Keratinocyte (primary cell): ENCODE measurements around the gene RNF8. TPM values are rescaled to one million over a fixed set of nuclear protein-coding genes. Genes with fewer than 3 reads are reported as not detected.
"Not testable (repeated sequence)": the region's sequence is repeated elsewhere in the genome, so short reads cannot be mapped to it uniquely, and the experiment has no call there.

Experiments used
- DNase-seq: peaks from one replicate; pipeline ENCODE4 v3.0.0-alpha.2; 2011; ENCODE audit warnings: low read depth, missing footprints, low spot score
- FAIRE-seq: peaks from 2 replicates; lab custom pipeline; 2011; peaks lifted over from hg19 to GRCh38; lab: Jason Lieb, UNC
- H2AFZ ChIP-seq: 2 replicates; pipeline ENCODE4 v1.6.0; 2012; ENCODE audit warnings: low read length, control low read depth, inconsistent platforms; ENCODE audit not compliant: control insufficient read depth
- H3K27ac ChIP-seq: 2 replicates; pipeline ENCODE4 v1.5.1; 2011; ENCODE audit warnings: low read length; ENCODE audit not compliant: control insufficient read depth, insufficient read depth
- H3K27me3 ChIP-seq: 3 replicates; pipeline ENCODE4 v1.6.0; 2011; ENCODE audit warnings: low read length; ENCODE audit not compliant: control insufficient read depth, insufficient read depth; ENCODE audit errors: extremely low read depth
- H3K36me3 ChIP-seq, 2 experiments: 2 replicates in 1 of 2; 3 replicates in 1 of 2; pipeline ENCODE4 v1.5.1; 2011; ENCODE audit warnings: low read length in 2 of 2, mild to moderate bottlenecking in 1 of 2; ENCODE audit not compliant: control insufficient read depth in 2 of 2, insufficient read depth in 2 of 2; ENCODE audit errors: extremely low read depth in 1 of 2
- H3K4me1 ChIP-seq: 3 replicates; pipeline ENCODE4 v1.5.1; 2011; ENCODE audit warnings: low read length; ENCODE audit not compliant: control insufficient read depth, insufficient read depth; ENCODE audit errors: extremely low read depth
- H3K4me2 ChIP-seq: 3 replicates; pipeline ENCODE4 v1.6.0; 2011; ENCODE audit warnings: low read depth, low read length; ENCODE audit not compliant: control insufficient read depth, insufficient read depth; ENCODE audit errors: extremely low read depth
- H3K4me3 ChIP-seq, 3 experiments: fragments of 200-600 bp in 1 of 3; sonication (generic) in 1 of 3; 2 replicates in 2 of 3; 3 replicates in 1 of 3; pipeline ENCODE4 v1.5.1; 2011 to 2016; ENCODE audit warnings: low read length in 3 of 3, mild to moderate bottlenecking in 3 of 3, control low read depth in 2 of 3, inconsistent platforms in 1 of 3, low read depth in 1 of 3, mixed read lengths in 1 of 3, mixed run types in 1 of 3, moderate library complexity in 1 of 3; ENCODE audit not compliant: control insufficient read depth in 2 of 3, insufficient read depth in 2 of 3; ENCODE audit errors: extremely low read depth in 1 of 3
- H3K79me2 ChIP-seq: 2 replicates; pipeline ENCODE4 v1.6.0; 2012; ENCODE audit warnings: low read length; ENCODE audit not compliant: control insufficient read depth, insufficient read depth
- H3K9ac ChIP-seq: 3 replicates; pipeline ENCODE4 v1.6.0; 2011; ENCODE audit warnings: low read length; ENCODE audit not compliant: control insufficient read depth, insufficient read depth; ENCODE audit errors: extremely low read depth
- H3K9me1 ChIP-seq: 3 replicates; pipeline ENCODE4 v1.6.0; 2011; ENCODE audit warnings: low read length; ENCODE audit not compliant: control insufficient read depth, insufficient read depth; ENCODE audit errors: extremely low read depth
- H3K9me3 ChIP-seq: 2 replicates; pipeline ENCODE4 v1.5.1; 2012; ENCODE audit warnings: low read depth, low read length; ENCODE audit not compliant: control insufficient read depth
- H4K20me1 ChIP-seq: 3 replicates; pipeline ENCODE4 v1.6.0; 2011; ENCODE audit warnings: low read length; ENCODE audit not compliant: control insufficient read depth, insufficient read depth; ENCODE audit errors: extremely low read depth
- CTCF ChIP-seq, 3 experiments: IDR thresholded peaks in 1 of 3; conservative IDR thresholded peaks in 1 of 3; optimal IDR thresholded peaks in 1 of 3; 2 replicates in 2 of 3; 3 replicates in 1 of 3; pipeline versions ENCODE3 to v1.5.1; 2011; ENCODE audit warnings: low read length in 3 of 3, mild to moderate bottlenecking in 3 of 3, moderate library complexity in 2 of 3, control low read depth in 1 of 3, inconsistent platforms in 1 of 3; ENCODE audit not compliant: insufficient read depth in 2 of 3; ENCODE audit errors: extremely low read depth in 1 of 3
- EZH2 ChIP-seq: IDR thresholded peaks from one replicate; pipeline ENCODE4 v1.6.1; 2012; ENCODE audit warnings: inconsistent platforms, mild to moderate bottlenecking, low read length, moderate library complexity
- dilution Hi-C: fragments of 300-500 bp; cut with MboI; formaldehyde crosslinking; loops from one replicate; pipeline ENCODE4 v1.7.0; 2020; ENCODE audit warnings: low sequenced_read_pairs; ENCODE audit not compliant: extremely low pct_ligation_motif_present
- polyA plus RNA-seq, 5 experiments: library from polyadenylated mRNA; depleted of rRNA in 3 of 5; stranded (reverse) in 3 of 5; stranded (forward) in 1 of 5; unstranded in 1 of 5; fragments of >200 nt; gene quantifications; 1 replicate in 1 of 5; 2 replicates in 3 of 5; 3 replicates in 1 of 5; pipeline versions ENCODE4 v1.2.1 to v1.2.3, GENCODE V29; 2011 to 2012; ENCODE audit warnings: missing spikeins in 2 of 5, low read depth in 1 of 5, low replicate concordance in 1 of 5

RNF8 gene
- polyA plus RNA-seq, 1 donor (not counting 4 experiments of a cell fraction or from before 2014, with no cell fraction given), result 34.5 TPM

DNA sequence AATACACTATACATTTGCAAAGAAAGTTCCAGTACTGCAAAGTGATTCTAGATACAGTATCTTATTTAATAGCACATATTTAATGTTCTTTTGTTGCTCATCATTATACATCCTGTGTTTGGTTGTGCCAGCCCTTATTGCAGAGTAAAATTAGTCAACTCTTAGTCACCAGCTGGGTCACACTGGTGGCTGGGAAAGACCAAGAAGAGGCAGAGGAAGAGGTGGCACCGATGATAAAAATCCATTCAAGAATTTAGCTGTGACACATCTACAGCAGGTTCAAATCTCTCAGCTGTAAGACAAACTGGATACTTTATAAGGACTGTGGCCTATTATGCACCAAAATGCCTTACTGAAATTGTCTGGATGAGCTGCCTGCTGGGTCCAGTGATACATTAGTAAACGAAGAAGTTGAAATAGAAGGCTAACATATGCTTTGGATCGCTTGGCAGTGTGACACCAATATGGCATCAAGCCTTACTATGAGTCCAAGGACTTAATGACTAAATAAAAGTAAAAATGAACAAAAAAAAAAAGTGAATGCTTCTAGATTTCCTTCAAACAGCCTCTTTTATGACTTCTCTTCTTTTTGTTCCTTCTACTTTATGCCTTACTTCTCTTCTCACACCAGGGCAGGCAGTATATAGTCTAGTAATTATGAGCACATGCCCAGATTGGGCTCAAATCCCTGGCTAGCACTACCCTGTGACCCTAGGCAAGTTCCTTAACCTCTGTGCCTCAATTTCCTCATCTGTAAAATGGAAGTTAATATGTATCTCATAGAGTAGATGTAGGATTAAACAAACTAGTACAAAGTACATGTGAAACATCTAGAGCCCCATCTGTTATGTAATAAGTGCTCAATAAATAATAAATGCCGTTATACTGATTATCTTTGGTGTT is 29.4 kb upstream of the RNF8 start:
- Histone ChIP-seq H3K36me3 (peaks cover 6 to 7% of the 10 kb centered on the region in 2 experiments), H2AFZ (no peak overlapping the region), H3K4me2 (no peak overlapping the region), H3K79me2 (no peaks in the 10 kb centered on the region), H3K4me1 (peaks cover 12% of the 10 kb centered on the region), H3K27me3 (no peaks in the 10 kb centered on the region), H3K27ac (no peak overlapping the region), H3K9me3 (no peaks in the 10 kb centered on the region), H4K20me1 (no peaks in the 10 kb centered on the region), H3K4me3 (no peak overlapping the region), H3K9me1 (no peaks in the 10 kb centered on the region), H3K9ac (no peak overlapping the region)
- FAIRE-seq (no peak), DNase-seq (peak; percentile 19)
- TF ChIP-seq EZH2, result no peak
- no peak for TF ChIP-seq CTCF (optimal IDR thresholded peaks at IDR 0.05 in 1 of 3, IDR thresholded peaks at IDR 0.05 in 1 of 3, conservative IDR thresholded peaks at IDR 0.05 in 1 of 3; ENCODE audit: extremely low read depth in 1 of 3, insufficient read depth in 2 of 3, low read length in 3 of 3)
- dilution Hi-C loops, result no loop called here

DNA sequence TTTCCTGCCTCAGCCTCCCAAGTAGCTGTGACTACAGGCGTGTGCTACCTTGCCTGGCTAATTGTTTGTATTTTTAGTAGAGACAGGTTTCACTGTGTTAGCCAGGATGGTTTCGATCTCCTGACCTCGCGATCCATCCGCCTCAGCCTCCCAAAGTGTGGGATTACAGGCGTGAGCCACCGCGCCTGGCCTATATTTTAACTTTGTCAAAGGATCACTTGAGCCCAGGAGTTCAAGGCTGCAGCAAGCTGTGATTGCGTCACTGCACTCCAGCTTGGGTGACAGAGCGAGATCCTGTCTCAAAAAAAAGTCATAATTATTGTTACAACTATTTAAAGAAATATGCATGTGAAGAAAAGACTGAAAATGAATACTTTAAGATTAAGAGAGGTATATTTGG is 23.4 kb upstream of the RNF8 start:
- H3K4me1 ChIP-seq, FAIRE-seq, H3K27me3 ChIP-seq, H3K4me2 ChIP-seq, H4K20me1 ChIP-seq, H2AFZ ChIP-seq, dilution Hi-C loops, H3K4me3 ChIP-seq, H3K9ac ChIP-seq, H3K9me1 ChIP-seq, DNase-seq, H3K9me3 ChIP-seq, H3K27ac ChIP-seq, H3K79me2 ChIP-seq: not testable (repeated sequence)
- H3K36me3 ChIP-seq, result peaks cover 5 to 14% of the 10 kb centered on the region in 2 experiments
